HCT116 (cell line): ENCODE measurements around the gene SRL. TPM values are rescaled to one million over a fixed set of nuclear protein-coding genes. Genes with fewer than 3 reads are reported as not detected.

Experiments used
- ATAC-seq: fragments of 200-7000 bp; cut with Tn5 transposase; 2 replicates; pipeline ENCODE4 v1.9.1; 2020; ENCODE audit warnings: mild to moderate bottlenecking, moderate library complexity
- BruUV-seq: library from RNA; stranded (reverse); fragments of 400-500 nt; replicated peaks from 2 replicates; lab custom pipeline; 2021; lab: Mats Ljungman, UMichigan
- CTCF ChIA-PET: fragments of 300-600 bp; sonication (Branson Sonifier 250); formaldehyde crosslinking; loops from one replicate; lab custom pipeline; 2021; ENCODE audit warnings: antibody characterized with exemption; lab: Charles Lee
- POLR2A ChIA-PET: fragments of 300-600, 350-600 bp; sonication (Branson Sonifier 250); formaldehyde crosslinking; loops from one replicate; lab custom pipeline; 2021; ENCODE audit warnings: antibody characterized with exemption; lab: Charles Lee
- RAD21 ChIA-PET, 2 experiments: fragments of 300-600 bp; sonication (Branson Sonifier 250); formaldehyde crosslinking; loops; one replicate each; lab custom pipeline; 2023; ENCODE audit warnings: low total read pairs in 2 of 2; ENCODE audit not compliant: uncharacterized antibody in 2 of 2, unreplicated experiment in 2 of 2, low non-redundant PET in 1 of 2; lab: Charles Lee
- DNase-seq: peaks from one replicate; pipeline ENCODE4 v3.0.0-alpha.2; 2010; ENCODE audit warnings: low read depth, low spot score
- H2AFZ ChIP-seq: fragments of 200-600 bp; shearing (Covaris generic), sonication (generic); 2 replicates; pipeline ENCODE4 v1.6.1; 2017; ENCODE audit warnings: low read depth, mixed run types, mixed read lengths, antibody characterized with exemption, low read length; ENCODE audit not compliant: poor library complexity, severe bottlenecking
- H3K27ac ChIP-seq: 2 replicates; pipeline ENCODE4 v1.5.1; 2012; ENCODE audit warnings: low read depth, low read length
- H3K27me3 ChIP-seq: fragments of 200-600 bp; sonication (generic); 2 replicates; pipeline ENCODE4 v1.6.1; 2016; ENCODE audit warnings: mixed run types, low read length, mixed read lengths; ENCODE audit not compliant: insufficient read depth
- H3K36me3 ChIP-seq, 2 experiments: fragments of 200-500 bp in 1 of 2; fragments of 200-600 bp in 1 of 2; sonication (Bioruptor generic) in 1 of 2; sonication (generic) in 1 of 2; 2 replicates each; pipeline versions ENCODE4 v1.5.1 to v1.6.1; 2014 to 2016; ENCODE audit warnings: low read length in 2 of 2, inconsistent platforms in 1 of 2, mixed read lengths in 1 of 2, mixed run types in 1 of 2; ENCODE audit not compliant: insufficient read depth in 2 of 2, control insufficient read depth in 1 of 2
- H3K4me1 ChIP-seq, 2 experiments: fragments of 200-600 bp in 1 of 2; sonication (generic) in 1 of 2; 2 replicates each; pipeline versions ENCODE4 v1.5.1 to v1.6.1; 2012 to 2017; ENCODE audit warnings: low read length in 2 of 2, inconsistent platforms in 1 of 2, mild to moderate bottlenecking in 1 of 2, mixed read lengths in 1 of 2, mixed run types in 1 of 2, moderate library complexity in 1 of 2; ENCODE audit not compliant: insufficient read depth in 2 of 2, control insufficient read depth in 1 of 2
- H3K4me2 ChIP-seq: fragments of 200-600 bp; sonication (generic); 2 replicates; pipeline ENCODE4 v1.6.1; 2017; ENCODE audit warnings: mixed run types, low read length, mixed read lengths
- H3K4me3 ChIP-seq, 2 experiments: fragments of 200-600 bp in 1 of 2; sonication (generic) in 1 of 2; replicated peaks in 1 of 2; 2 replicates each; pipeline ENCODE4 v1.5.1; 2011 to 2016; ENCODE audit warnings: low read length in 2 of 2, control low read depth in 1 of 2, low read depth in 1 of 2, mild to moderate bottlenecking in 1 of 2, mixed read lengths in 1 of 2, mixed run types in 1 of 2
- H3K79me2 ChIP-seq: fragments of 200-600 bp; sonication (generic); 2 replicates; pipeline ENCODE4 v1.6.1; 2017; ENCODE audit warnings: mild to moderate bottlenecking, mixed run types, low read length, moderate library complexity, mixed read lengths; ENCODE audit not compliant: insufficient read depth
- H3K9ac ChIP-seq: fragments of 200-600 bp; sonication (generic); 2 replicates; pipeline ENCODE4 v1.6.1; 2016; ENCODE audit warnings: low read length, mixed read lengths
- H3K9me2 ChIP-seq: fragments of 200-600 bp; sonication (generic), shearing (Covaris generic); 2 replicates; pipeline ENCODE4 v1.6.1; 2017; ENCODE audit warnings: mixed run types, mild to moderate bottlenecking, moderate library complexity; ENCODE audit not compliant: insufficient read depth
- H3K9me3 ChIP-seq, 2 experiments: fragments of 200-500 bp in 1 of 2; fragments of 200-600 bp in 1 of 2; sonication (Bioruptor generic) in 1 of 2; sonication (generic) in 1 of 2; 2 replicates each; pipeline ENCODE4 v1.6.1; 2014 to 2017; ENCODE audit warnings: low read length in 2 of 2, mixed read lengths in 2 of 2, inconsistent platforms in 1 of 2, low read depth in 1 of 2, mild to moderate bottlenecking in 1 of 2, mixed run types in 1 of 2, moderate library complexity in 1 of 2; ENCODE audit not compliant: control insufficient read depth in 1 of 2, insufficient read depth in 1 of 2
- H4K20me1 ChIP-seq: fragments of 200-600 bp; sonication (generic), shearing (Covaris generic); 2 replicates; pipeline ENCODE4 v1.6.1; 2017; ENCODE audit warnings: mixed run types, mild to moderate bottlenecking, moderate library complexity; ENCODE audit not compliant: insufficient read depth
- CBX3 ChIP-seq: IDR thresholded peaks from 2 replicates; pipeline ENCODE4 v1.6.1; 2012; ENCODE audit warnings: low read depth
- CEBPB ChIP-seq: IDR thresholded peaks from 2 replicates; pipeline ENCODE4 v1.6.1; 2012; ENCODE audit warnings: low read depth
- EGR1 ChIP-seq: IDR thresholded peaks from 2 replicates; pipeline ENCODE4 v1.6.1; 2012; ENCODE audit warnings: low read depth
- ELF1 ChIP-seq: IDR thresholded peaks from 2 replicates; pipeline ENCODE4 v1.6.1; 2012; ENCODE audit warnings: low read depth, borderline replicate concordance
- EZH2 ChIP-seq: fragments of 200-600 bp; sonication (generic); IDR thresholded peaks from 2 replicates; pipeline ENCODE4 v1.6.1; 2017; ENCODE audit warnings: antibody characterized with exemption, mixed run types
- FOSL1 ChIP-seq: IDR thresholded peaks from 2 replicates; pipeline ENCODE4 v1.6.1; 2012; ENCODE audit warnings: low read depth
- JUND ChIP-seq: IDR thresholded peaks from 2 replicates; pipeline ENCODE4 v1.6.1; 2012
- POLR2A ChIP-seq: IDR thresholded peaks from 2 replicates; pipeline ENCODE4 v1.7.0; 2011; ENCODE audit warnings: borderline replicate concordance; ENCODE audit not compliant: insufficient read depth, insufficient read length; ENCODE audit errors: extremely low read depth
- POLR2AphosphoS5 ChIP-seq: IDR thresholded peaks from 2 replicates; pipeline ENCODE4 v1.6.1; 2011; ENCODE audit warnings: mild to moderate bottlenecking, low read depth, low read length, moderate library complexity
- RAD21 ChIP-seq: IDR thresholded peaks from 2 replicates; pipeline ENCODE4 v1.6.1; 2012; ENCODE audit warnings: low read depth, mild to moderate bottlenecking
- SIN3A ChIP-seq: IDR thresholded peaks from 2 replicates; pipeline ENCODE4 v1.6.1; 2012; ENCODE audit warnings: low read depth
- SP1 ChIP-seq: IDR thresholded peaks from 2 replicates; pipeline ENCODE4 v1.6.1; 2012; ENCODE audit warnings: low read depth
- YY1 ChIP-seq: IDR thresholded peaks from 2 replicates; pipeline ENCODE4 v1.6.1; 2011; ENCODE audit warnings: low read length, low read depth, moderate library complexity, mild to moderate bottlenecking; ENCODE audit not compliant: insufficient replicate concordance; ENCODE audit errors: extremely low read depth
- ZFX ChIP-seq: fragments of 450-650 bp; IDR thresholded peaks from 2 replicates; pipeline ENCODE4 v1.6.1; 2017
- ZNF274 ChIP-seq: fragments of 200-500 bp; sonication (Bioruptor generic); IDR thresholded peaks from 2 replicates; pipeline ENCODE4 v1.6.1; 2014; ENCODE audit warnings: mild to moderate bottlenecking, low read depth, low read length, inconsistent platforms
- intact Hi-C: fragments of 100-400 bp; cut with micrococcal nuclease; formaldehyde crosslinking; loops from 2 replicates; pipeline ENCODE4 v1.10.0; 2022
- total RNA-seq: library from RNA; stranded (reverse); gene quantifications from one replicate; pipeline ENCODE4 v1.2.1, GENCODE V29; 2021; ENCODE audit not compliant: unreplicated experiment
- TF ChIP-seq, protein P1 (sequence below): IDR thresholded peaks from 2 replicates; pipeline ENCODE4 v1.6.1; 2012
- TF ChIP-seq, protein P2 (sequence below): IDR thresholded peaks from 2 replicates; pipeline ENCODE4 v1.6.1; 2012; ENCODE audit warnings: low read depth

The SRL gene
- total RNA-seq, 1 experiment from 2014 or later = not detected

DNA sequence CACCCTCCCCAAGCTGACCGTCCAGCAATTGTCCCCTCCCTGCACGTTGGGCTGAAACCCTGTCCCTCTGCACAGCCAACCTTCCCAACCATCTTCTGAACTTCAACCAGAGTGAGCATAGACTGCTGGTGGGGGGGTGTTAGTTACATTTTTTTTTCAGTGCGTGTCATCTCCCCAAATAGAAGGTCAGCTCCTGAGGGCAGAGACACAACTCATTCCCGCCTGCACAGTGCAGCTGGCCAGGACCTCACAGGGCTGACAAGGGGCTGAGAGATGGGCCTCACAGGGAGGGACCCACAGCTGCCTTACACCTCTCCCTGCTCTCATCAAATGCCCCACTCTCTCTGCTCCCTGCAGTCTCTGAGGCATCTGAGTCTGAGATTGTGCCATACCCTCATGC lies 8.4 kb downstream of the SRL start:
- Histone ChIP-seq H2AFZ (no peak overlapping the region), H3K9me2 (no peaks in the 10 kb centered on the region), H3K36me3 (no peaks in the 10 kb centered on the region), H3K4me2 (no peak overlapping the region), H3K79me2 (no peaks in the 10 kb centered on the region), H3K9ac (no peak overlapping the region), H3K4me1 (no peaks in the 10 kb centered on the region), H3K9me3 (no peaks in the 10 kb centered on the region), H4K20me1 (no peaks in the 10 kb centered on the region), H3K27ac (no peak overlapping the region), H3K4me3 (no peak overlapping the region), H3K27me3 (no peaks in the 10 kb centered on the region)
- POLR2A ChIA-PET = no interaction called here
- ATAC-seq = no peak
- DNase-seq = no peak
- RAD21 ChIA-PET = no interaction called here
- CTCF ChIA-PET = interaction anchor here (1.4 kb wide), 1 partner anchor 21 kb away, joined by 4 read pairs; no protein-coding TSS in a partner anchor
- TF ChIP-seq POLR2A (no peak), ELF1 (no peak), POLR2AphosphoS5 (no peak), ZNF274 (no peak), CEBPB (no peak), RAD21 (no peak), EZH2 (no peak), SIN3A (no peak), ZFX (no peak), EGR1 (no peak), FOSL1 (no peak), JUND (no peak), YY1 (no peak), CBX3 (no peak), SP1 (no peak)
- TF ChIP-seq, protein P1, sequence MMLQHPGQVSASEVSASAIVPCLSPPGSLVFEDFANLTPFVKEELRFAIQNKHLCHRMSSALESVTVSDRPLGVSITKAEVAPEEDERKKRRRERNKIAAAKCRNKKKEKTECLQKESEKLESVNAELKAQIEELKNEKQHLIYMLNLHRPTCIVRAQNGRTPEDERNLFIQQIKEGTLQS = no peak
- TF ChIP-seq, protein P2, sequence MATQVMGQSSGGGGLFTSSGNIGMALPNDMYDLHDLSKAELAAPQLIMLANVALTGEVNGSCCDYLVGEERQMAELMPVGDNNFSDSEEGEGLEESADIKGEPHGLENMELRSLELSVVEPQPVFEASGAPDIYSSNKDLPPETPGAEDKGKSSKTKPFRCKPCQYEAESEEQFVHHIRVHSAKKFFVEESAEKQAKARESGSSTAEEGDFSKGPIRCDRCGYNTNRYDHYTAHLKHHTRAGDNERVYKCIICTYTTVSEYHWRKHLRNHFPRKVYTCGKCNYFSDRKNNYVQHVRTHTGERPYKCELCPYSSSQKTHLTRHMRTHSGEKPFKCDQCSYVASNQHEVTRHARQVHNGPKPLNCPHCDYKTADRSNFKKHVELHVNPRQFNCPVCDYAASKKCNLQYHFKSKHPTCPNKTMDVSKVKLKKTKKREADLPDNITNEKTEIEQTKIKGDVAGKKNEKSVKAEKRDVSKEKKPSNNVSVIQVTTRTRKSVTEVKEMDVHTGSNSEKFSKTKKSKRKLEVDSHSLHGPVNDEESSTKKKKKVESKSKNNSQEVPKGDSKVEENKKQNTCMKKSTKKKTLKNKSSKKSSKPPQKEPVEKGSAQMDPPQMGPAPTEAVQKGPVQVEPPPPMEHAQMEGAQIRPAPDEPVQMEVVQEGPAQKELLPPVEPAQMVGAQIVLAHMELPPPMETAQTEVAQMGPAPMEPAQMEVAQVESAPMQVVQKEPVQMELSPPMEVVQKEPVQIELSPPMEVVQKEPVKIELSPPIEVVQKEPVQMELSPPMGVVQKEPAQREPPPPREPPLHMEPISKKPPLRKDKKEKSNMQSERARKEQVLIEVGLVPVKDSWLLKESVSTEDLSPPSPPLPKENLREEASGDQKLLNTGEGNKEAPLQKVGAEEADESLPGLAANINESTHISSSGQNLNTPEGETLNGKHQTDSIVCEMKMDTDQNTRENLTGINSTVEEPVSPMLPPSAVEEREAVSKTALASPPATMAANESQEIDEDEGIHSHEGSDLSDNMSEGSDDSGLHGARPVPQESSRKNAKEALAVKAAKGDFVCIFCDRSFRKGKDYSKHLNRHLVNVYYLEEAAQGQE = no peak
- intact Hi-C loops = no loop called here
- BruUV-seq = no TSS peak
